Central memory CD8-positive, alpha-beta T cell (primary cell): Measurements from ENCODE around the gene LGALS9.
"Not testable (repeated sequence)": the region's sequence is repeated elsewhere in the genome, so short reads cannot be mapped to it uniquely, and the experiment has no call there.

Source experiments
- ATAC-seq: fragments of 150-1000 bp; cut with Tn5 transposase; replicated peaks from 2 replicates; pipeline ENCODE4 v1.10.0; 2022; ENCODE audit warnings: mild to moderate bottlenecking, moderate FRiP score, moderate number of reproducible peaks; ENCODE audit not compliant: poor library complexity, severe bottlenecking; ENCODE audit errors: extremely low read depth
- DNase-seq, 2 donors: peaks; one replicate each; pipeline ENCODE4 v3.0.0; 2021; ENCODE audit warnings: low spot score in 2 of 2
- H3K27ac Mint-ChIP-seq: one replicate; pipeline ENCODE4 v1.8.0; 2022; ENCODE audit warnings: low read depth, mild to moderate bottlenecking, moderate library complexity, mixed read lengths
- H3K27me3 Mint-ChIP-seq: one replicate; pipeline ENCODE4 v1.8.0; 2022; ENCODE audit warnings: mixed read lengths
- H3K36me3 Mint-ChIP-seq: one replicate; pipeline ENCODE4 v1.8.0; 2022; ENCODE audit warnings: mild to moderate bottlenecking, moderate library complexity, mixed read lengths; ENCODE audit not compliant: insufficient read depth
- H3K4me1 Mint-ChIP-seq: one replicate; pipeline ENCODE4 v1.8.0; 2022; ENCODE audit warnings: mixed read lengths
- H3K4me3 Mint-ChIP-seq: one replicate; pipeline ENCODE4 v1.8.0; 2022; ENCODE audit warnings: mild to moderate bottlenecking, moderate library complexity, mixed read lengths
- H3K9me3 Mint-ChIP-seq: one replicate; pipeline ENCODE4 v1.8.0; 2022; ENCODE audit warnings: mixed read lengths

The LGALS9 gene

GRCh38 chr17:27635275-27635823 lies 4.4 kb downstream of the LGALS9 start:
- Mint-ChIP-seq H3K4me3 (no peak overlapping the region), H3K4me1 (peaks cover 33% of the 10 kb centered on the region), H3K9me3 (no peaks in the 10 kb centered on the region), H3K36me3 (peaks cover 2% of the 10 kb centered on the region), H3K27me3 (no peaks in the 10 kb centered on the region), H3K27ac (no peak overlapping the region)
- ATAC-seq (no peak), DNase-seq (no peak)

GRCh38 chr17:27636005-27636520 lies 5.1 kb downstream of the LGALS9 start:
- DNase-seq, H3K36me3 Mint-ChIP-seq, H3K27ac Mint-ChIP-seq, H3K9me3 Mint-ChIP-seq, H3K27me3 Mint-ChIP-seq, ATAC-seq, H3K4me3 Mint-ChIP-seq: not testable (repeated sequence)
- peaks cover 26% of the 10 kb centered on the region for H3K4me1 Mint-ChIP-seq

- H3K36me3 Mint-ChIP-seq, DNase-seq, H3K4me3 Mint-ChIP-seq, H3K27me3 Mint-ChIP-seq, H3K27ac Mint-ChIP-seq, ATAC-seq, H3K9me3 Mint-ChIP-seq: not testable (repeated sequence)
- peaks cover 16% of the 10 kb centered on the region for H3K4me1 Mint-ChIP-seq
These were observed 6.8 kb downstream of the LGALS9 start for GRCh38 chr17:27637818-27638217.

- H3K27ac Mint-ChIP-seq, DNase-seq, ATAC-seq, H3K36me3 Mint-ChIP-seq, H3K27me3 Mint-ChIP-seq, H3K9me3 Mint-ChIP-seq, H3K4me3 Mint-ChIP-seq: not testable (repeated sequence)
- peaks cover 16% of the 10 kb centered on the region for H3K4me1 Mint-ChIP-seq
These were observed 7.5 kb downstream of the LGALS9 start for GRCh38 chr17:27638415-27638914.

- Mint-ChIP-seq H3K27ac (no peak overlapping the region), H3K36me3 (peaks cover 9% of the 10 kb centered on the region), H3K27me3 (no peaks in the 10 kb centered on the region), H3K4me3 (no peak overlapping the region), H3K9me3 (no peaks in the 10 kb centered on the region), H3K4me1 (peaks cover under 1% of the 10 kb centered on the region)
- no peak for DNase-seq
- no peak for ATAC-seq
These were observed 9.8 kb downstream of the LGALS9 start for GRCh38 chr17:27640790-27641189.

- no peak overlapping the region for H3K4me3 Mint-ChIP-seq
- H3K36me3 Mint-ChIP-seq: peaks cover 9% of the 10 kb centered on the region
- ATAC-seq (no peak), DNase-seq (no peak)
- no peaks in the 10 kb centered on the region for H3K9me3 Mint-ChIP-seq
- H3K27me3 Mint-ChIP-seq: no peaks in the 10 kb centered on the region
- no peak overlapping the region for H3K27ac Mint-ChIP-seq
- no peaks in the 10 kb centered on the region for H3K4me1 Mint-ChIP-seq
These were observed 13.6 kb downstream of the LGALS9 start for GRCh38 chr17:27644586-27644985.

GRCh38 chr17:27645621-27646020 lies 14.6 kb downstream of the LGALS9 start:
- H3K9me3 Mint-ChIP-seq, H3K4me1 Mint-ChIP-seq, H3K27me3 Mint-ChIP-seq, DNase-seq, H3K27ac Mint-ChIP-seq, H3K36me3 Mint-ChIP-seq, H3K4me3 Mint-ChIP-seq: not testable (repeated sequence)
- peak; percentile 32 for ATAC-seq

GRCh38 chr17:27646232-27646631 lies 15.2 kb downstream of the LGALS9 start:
- Mint-ChIP-seq H3K27me3 (no peaks in the 10 kb centered on the region), H3K27ac (no peak overlapping the region), H3K9me3 (no peaks in the 10 kb centered on the region), H3K4me3 (no peak overlapping the region), H3K36me3 (peaks cover 8% of the 10 kb centered on the region), H3K4me1 (no peaks in the 10 kb centered on the region)
- DNase-seq (no peak), ATAC-seq (no peak)

- DNase-seq: no peak
These were observed 16.8 kb downstream of the LGALS9 start for GRCh38 chr17:27647765-27648164.

GRCh38 chr17:27649111-27649571 lies 18.2 kb downstream of the LGALS9 start:
- H3K4me1 Mint-ChIP-seq, H3K4me3 Mint-ChIP-seq, H3K36me3 Mint-ChIP-seq, ATAC-seq, H3K27ac Mint-ChIP-seq, H3K27me3 Mint-ChIP-seq, DNase-seq, H3K9me3 Mint-ChIP-seq: not testable (repeated sequence)

More at GRCh38 chr17:27647765-27648164, 16.8 kb downstream of the LGALS9 start:
- Mint-ChIP-seq H3K4me3 (no peak overlapping the region), H3K36me3 (peaks cover 7% of the 10 kb centered on the region), H3K9me3 (no peaks in the 10 kb centered on the region), H3K27ac (peak overlapping the region; percentile 45), H3K27me3 (no peaks in the 10 kb centered on the region), H3K4me1 (peaks cover 5% of the 10 kb centered on the region)
- ATAC-seq: no peak

GRCh38 chr17:27649929-27650328 lies 18.9 kb downstream of the LGALS9 start:
- H3K36me3 Mint-ChIP-seq: peaks cover 6% of the 10 kb centered on the region

GRCh38 chr17:27650836-27651235 lies 19.8 kb downstream of the LGALS9 start:
- Mint-ChIP-seq H3K4me1 (peaks cover 12% of the 10 kb centered on the region), H3K36me3 (peaks cover 4% of the 10 kb centered on the region), H3K4me3 (no peak overlapping the region), H3K27me3 (no peaks in the 10 kb centered on the region), H3K27ac (no peak overlapping the region), H3K9me3 (no peaks in the 10 kb centered on the region)
- DNase-seq (no peak), ATAC-seq (no peak)

More at GRCh38 chr17:27649929-27650328, 18.9 kb downstream of the LGALS9 start:
- Mint-ChIP-seq H3K4me3 (no peak overlapping the region), H3K4me1 (peaks cover 11% of the 10 kb centered on the region), H3K9me3 (no peaks in the 10 kb centered on the region), H3K27me3 (no peaks in the 10 kb centered on the region), H3K27ac (no peak overlapping the region)
- DNase-seq (no peak), ATAC-seq (no peak)
